HTR-8/SVneo (cell line): ENCODE results near the gene GALNT9.
A peak's percentile ranks its signal among the peaks of the same experiment; 100 is the strongest.
"Not testable (repeated sequence)": the region's sequence is repeated elsewhere in the genome, so short reads cannot be mapped to it uniquely, and the experiment has no call there.

ENCODE experiments used
- DNase-seq: peaks from one replicate; pipeline ENCODE4 v3.0.0; 2011; ENCODE audit warnings: low spot score, mixed read lengths; ENCODE audit not compliant: insufficient read length
- FAIRE-seq: peaks from 2 replicates; lab custom pipeline; 2011; peaks lifted over from hg19 to GRCh38; lab: Jason Lieb, UNC

The GALNT9 gene

GRCh38 chr12:132329036-132329719 is at the start of gene GALNT9:
GALNT9 (minus strand) TSS chr12:132329589; CDS start chr12:132329203, 386 bp downstream.
- FAIRE-seq (no peak), DNase-seq (peak; percentile 29)

GRCh38 chr12:132379057-132379456 is 49.7 kb upstream of the GALNT9 start:
- FAIRE-seq: not testable (repeated sequence)

GRCh38 chr12:132377147-132377546 is 47.8 kb upstream of the GALNT9 start:
- DNase-seq (no peak), FAIRE-seq (no peak)

More at GRCh38 chr12:132379057-132379456, 49.7 kb upstream of the GALNT9 start:
- DNase-seq: not testable (repeated sequence)

GRCh38 chr12:132376464-132376830 is 47.1 kb upstream of the GALNT9 start:
- no peak for FAIRE-seq
- DNase-seq: no peak

GRCh38 chr12:132375747-132376463 is 46.5 kb upstream of the GALNT9 start:
- DNase-seq: no peak
- FAIRE-seq: no peak

GRCh38 chr12:132374612-132375445 is 45.4 kb upstream of the GALNT9 start:
- FAIRE-seq: no peak
- no peak for DNase-seq

- DNase-seq (peak; percentile 50), FAIRE-seq (no peak)
Measured at GRCh38 chr12:132373901-132374611, 44.7 kb upstream of the GALNT9 start.

- DNase-seq (no peak), FAIRE-seq (no peak)
Measured at GRCh38 chr12:132367852-132368251, 38.5 kb upstream of the GALNT9 start.

- DNase-seq (no peak), FAIRE-seq (no peak)
Measured at GRCh38 chr12:132367071-132367851, 37.9 kb upstream of the GALNT9 start.

- FAIRE-seq: no peak
- DNase-seq: no peak
Measured at GRCh38 chr12:132366341-132366861, 37.0 kb upstream of the GALNT9 start.

GRCh38 chr12:132365226-132365625 is 35.8 kb upstream of the GALNT9 start:
- DNase-seq (no peak), FAIRE-seq (no peak)

GRCh38 chr12:132364348-132364902 is 35.0 kb upstream of the GALNT9 start:
- no peak for DNase-seq
- no peak for FAIRE-seq

- no peak for DNase-seq
- no peak for FAIRE-seq
Measured at GRCh38 chr12:132363661-132364347, 34.4 kb upstream of the GALNT9 start.

GRCh38 chr12:132362996-132363660 is 33.7 kb upstream of the GALNT9 start:
- DNase-seq: no peak
- FAIRE-seq: no peak

- FAIRE-seq: no peak
- no peak for DNase-seq
Measured at GRCh38 chr12:132360906-132361777, 31.8 kb upstream of the GALNT9 start.

GRCh38 chr12:132360410-132360809 is 31.0 kb upstream of the GALNT9 start:
- DNase-seq (no peak), FAIRE-seq (no peak)

GRCh38 chr12:132359971-132360370 is 30.6 kb upstream of the GALNT9 start:
- DNase-seq (no peak), FAIRE-seq (no peak)
